Measurements from ENCODE around the gene FLVCR2.

- TF ChIP-seq CTCF (IDR thresholded peaks at IDR 0.05) = no peak
- TF ChIP-seq POLR2A (IDR thresholded peaks at IDR 0.05) = no peak
- TF ChIP-seq POLR2AphosphoS5 (IDR thresholded peaks at IDR 0.05; ENCODE audit: insufficient read depth in 1 of 2, low read depth in 1 of 2) = no peak
Observed at GRCh38 chr14:75658957-75659356, 80.5 kb downstream of the FLVCR2 start.

Data from vagina (tissue), 2 donors.